ENCODE data around the gene MMP12. TPM values are rescaled to one million over a fixed set of nuclear protein-coding genes. Genes with fewer than 3 reads are reported as not detected.

The MMP12 gene
- total RNA-seq, 1 donor from 2014 or later, result 0.17 TPM

GRCh38 chr11:102819491-102819890, 55.3 kb downstream of the MMP12 start:
- H3K9me3 Mint-ChIP-seq (ENCODE audit: low read depth), result peaks cover 24% of the 10 kb centered on the region
- H3K27ac Mint-ChIP-seq (ENCODE audit: unreplicated experiment), result no peak overlapping the region
- TF ChIP-seq CTCF (IDR thresholded peaks at IDR 0.05), result no peak
- H3K4me1 Mint-ChIP-seq (ENCODE audit: low read depth), result no peaks in the 10 kb centered on the region
- H3K4me3 Mint-ChIP-seq (ENCODE audit: unreplicated experiment), result no peak overlapping the region
- peaks cover 1% of the 10 kb centered on the region for H3K27me3 Mint-ChIP-seq (ENCODE audit: low read depth)
- H3K36me3 Mint-ChIP-seq (ENCODE audit: low read depth), result peaks cover 16% of the 10 kb centered on the region
- DNase-seq (ENCODE audit: low spot score), result no peak

- Mint-ChIP-seq H3K4me1 (ENCODE audit: low read depth) (peaks cover 4% of the 10 kb centered on the region), H3K27me3 (ENCODE audit: low read depth) (no peaks in the 10 kb centered on the region), H3K9me3 (ENCODE audit: low read depth) (peaks cover 22% of the 10 kb centered on the region), H3K4me3 (ENCODE audit: unreplicated experiment) (no peak overlapping the region), H3K27ac (ENCODE audit: unreplicated experiment) (no peak overlapping the region), H3K36me3 (ENCODE audit: low read depth) (peaks cover 15% of the 10 kb centered on the region)
- no peak for TF ChIP-seq CTCF (IDR thresholded peaks at IDR 0.05)
- DNase-seq (ENCODE audit: low spot score), result no peak
Observed at GRCh38 chr11:102813484-102813883, 61.3 kb downstream of the MMP12 start.

Other genes starting within 250 kb of the MMP12 start
- not detected in 3 replicates for gene MMP20, start 249.7 kb downstream of the MMP12 start, total RNA-seq
- gene MMP27, start 169.2 kb downstream of the MMP12 start, total RNA-seq, result not detected in 3 replicates
- gene MMP8, start 150.0 kb downstream of the MMP12 start, total RNA-seq, result not detected in 3 replicates
- 0.15 to 0.26 TPM in 2 of 3 replicates, not detected in the other for gene MMP10, start 94.4 kb downstream of the MMP12 start, total RNA-seq
- 0.60 to 4.1 TPM (median 3.9 TPM) in 3 replicates for gene MMP1, start 76.8 kb downstream of the MMP12 start, total RNA-seq
- not detected in 3 replicates for gene MMP3, start 31.4 kb downstream of the MMP12 start, total RNA-seq
- 0.60 to 7.2 TPM (median 6.5 TPM) in 3 replicates for gene MMP13, start 80.8 kb upstream of the MMP12 start, total RNA-seq
- gene DCUN1D5, start 217.2 kb upstream of the MMP12 start, total RNA-seq, result 35.8 to 38.9 TPM (median 37.9 TPM) in 3 replicates
- gene DYNC2H1, start 234.4 kb upstream of the MMP12 start, total RNA-seq, result 5.7 to 20.1 TPM (median 7.2 TPM) in 3 replicates